CD4-positive, alpha-beta T cell treated with Interleukin-21 for 1 hour (primary cell): ENCODE data around the gene INAVA.
"Not testable (repeated sequence)": the region's sequence is repeated elsewhere in the genome, so short reads cannot be mapped to it uniquely, and the experiment has no call there.

Experiments
- DNase-seq: peaks from one replicate; pipeline ENCODE4 v3.0.0-alpha.2; 2020

Gene INAVA

DNA sequence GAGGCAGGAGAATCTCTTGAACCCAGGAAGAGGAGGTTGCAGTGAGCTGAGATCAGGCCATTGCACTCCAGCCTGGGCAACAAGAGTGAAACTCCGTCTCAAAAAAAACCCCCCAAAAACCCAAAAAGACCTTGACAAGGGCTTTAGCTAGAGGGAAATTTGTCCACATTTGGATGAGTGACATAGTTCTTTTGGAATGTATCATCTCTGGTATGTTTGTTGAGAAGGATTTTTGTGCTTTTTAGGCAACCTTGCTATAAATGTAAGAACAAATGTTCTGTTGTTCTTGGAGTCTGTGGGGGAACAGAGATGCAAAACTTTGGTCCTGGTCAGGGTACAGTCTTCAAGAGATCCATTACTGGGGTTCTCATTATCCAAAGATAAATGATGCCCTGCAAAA lies 28.9 kb downstream of the INAVA start:
- no peak for DNase-seq

DNA sequence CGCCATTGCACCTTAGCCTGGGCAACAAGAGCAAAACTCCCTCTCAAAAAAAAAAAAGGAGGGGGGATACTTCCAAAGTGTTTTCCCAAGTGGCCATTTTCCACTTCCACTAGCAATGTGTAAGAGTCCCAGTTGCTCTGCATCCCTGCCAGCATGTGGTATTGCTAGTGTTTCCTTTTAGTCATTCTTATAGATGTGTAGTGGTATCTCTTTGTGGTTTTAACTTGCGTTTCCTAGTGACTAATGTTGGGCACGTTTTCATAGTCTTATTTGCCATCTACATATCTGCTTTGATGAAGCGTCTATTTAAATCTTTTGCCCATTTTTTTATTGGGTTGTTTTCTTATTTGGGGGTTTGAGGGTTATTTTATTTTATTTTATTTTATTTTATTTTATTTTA lies 31.1 kb downstream of the INAVA start:
- no peak for DNase-seq

DNA sequence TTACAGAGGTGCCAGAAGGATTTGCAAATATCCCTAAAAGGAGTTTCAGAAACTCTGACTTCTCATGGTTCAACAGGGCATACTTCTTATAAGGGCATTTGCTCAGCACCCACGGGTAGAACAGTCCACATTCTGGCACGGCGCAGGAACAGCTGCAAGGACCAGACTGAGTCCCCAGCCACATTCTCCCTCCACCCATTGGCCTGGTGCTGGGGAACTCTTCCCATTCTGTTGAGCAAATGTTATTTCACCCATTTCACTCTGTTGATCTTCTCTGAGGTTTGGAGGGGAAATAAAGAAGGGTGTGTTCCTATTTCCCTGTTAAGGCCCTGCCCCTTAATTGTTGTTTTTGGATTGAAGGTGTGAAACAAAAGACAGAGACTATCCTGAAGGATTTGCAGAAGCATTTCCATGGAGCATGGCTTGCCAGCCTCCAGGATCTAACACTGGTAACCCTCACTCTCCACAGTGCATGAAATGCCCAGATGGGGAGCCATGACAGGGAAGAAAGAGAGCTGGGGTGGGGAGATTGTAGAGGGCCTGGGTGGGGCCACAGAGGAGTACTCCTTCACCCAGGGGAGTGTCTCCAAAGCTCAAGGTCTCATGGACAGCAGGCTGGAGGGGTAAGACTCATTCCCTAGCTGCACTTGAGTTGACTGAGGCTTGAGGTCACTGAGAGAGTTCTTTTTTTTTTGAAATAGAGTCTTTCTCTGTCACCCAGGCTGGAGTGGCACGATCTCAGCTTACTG lies 35.0 kb downstream of the INAVA start:
- no peak for DNase-seq

GRCh38 chr1:200930285-200930684 lies 35.6 kb downstream of the INAVA start:
- not testable (repeated sequence) for DNase-seq

DNA sequence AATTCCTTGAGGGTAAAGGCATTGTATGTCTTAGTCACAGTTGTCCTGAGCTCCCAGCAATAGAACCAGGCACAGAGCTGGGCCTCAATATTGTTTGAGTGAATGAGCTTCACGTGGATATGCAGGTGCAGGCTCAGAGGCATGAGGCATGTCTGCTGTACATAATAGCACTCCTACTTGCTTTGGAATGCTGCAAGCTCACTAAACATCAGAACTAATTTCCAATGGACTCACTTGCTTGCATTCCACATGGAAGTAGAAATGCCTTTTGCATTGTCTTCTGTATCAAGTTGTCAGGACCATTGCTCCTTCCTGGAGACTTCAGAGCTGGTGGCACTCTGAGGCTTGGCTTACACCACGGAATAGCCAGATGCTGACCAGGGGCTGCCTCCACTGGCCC lies 37.1 kb downstream of the INAVA start:
- no peak for DNase-seq

- DNase-seq, result no peak
Observed at GRCh38 chr1:200934676-200935245, 40.1 kb downstream of the INAVA start.

GRCh38 chr1:200935286-200935962 lies 40.7 kb downstream of the INAVA start:
- not testable (repeated sequence) for DNase-seq

GRCh38 chr1:200938955-200939354 lies 44.3 kb downstream of the INAVA start:
- peak; percentile 19 for DNase-seq

DNA sequence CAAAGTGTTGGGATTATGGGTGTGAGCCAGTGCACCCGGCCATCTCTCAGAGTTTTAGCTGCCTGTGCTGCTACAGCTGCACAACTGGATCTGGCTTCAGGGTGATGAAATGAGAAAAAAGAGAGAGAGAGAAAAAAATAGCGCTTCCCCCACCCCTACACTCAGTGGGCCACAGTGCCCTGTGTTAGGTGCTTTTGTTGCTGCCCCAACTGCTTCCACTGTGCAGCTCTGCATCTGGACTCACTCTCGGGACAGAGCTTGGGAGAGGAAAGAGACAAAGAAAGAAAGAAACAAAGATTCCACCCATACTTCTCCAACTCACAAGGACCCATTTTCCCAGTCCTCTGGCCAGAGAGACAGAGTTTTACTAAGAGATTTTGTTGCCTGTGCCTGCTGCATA lies 50.4 kb downstream of the INAVA start:
- DNase-seq, result no peak

DNA sequence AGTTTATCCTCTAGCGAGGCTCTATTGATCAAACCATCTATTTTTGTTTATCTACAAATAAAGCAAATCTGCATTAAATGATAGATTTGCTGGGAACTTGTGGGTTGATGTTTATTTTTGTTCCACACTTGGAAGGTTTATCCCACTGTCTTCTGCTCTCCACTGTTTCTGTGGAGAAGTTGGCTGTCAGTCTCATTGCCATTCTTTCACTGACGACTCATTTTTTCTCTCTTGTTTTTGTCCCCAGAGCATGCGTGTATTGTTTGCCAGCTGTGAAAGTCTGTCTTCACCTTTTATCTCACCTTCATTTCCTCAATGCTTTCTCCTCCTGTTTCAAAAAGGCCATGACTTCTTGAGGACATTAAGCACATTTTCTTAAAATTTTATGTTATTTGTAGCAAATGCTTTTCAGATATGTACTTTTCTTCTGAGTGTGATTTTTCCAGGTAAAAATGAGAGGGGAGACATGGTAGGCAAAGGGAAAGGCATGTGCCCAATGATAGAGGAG lies 52.4 kb downstream of the INAVA start:
- no peak for DNase-seq

DNA sequence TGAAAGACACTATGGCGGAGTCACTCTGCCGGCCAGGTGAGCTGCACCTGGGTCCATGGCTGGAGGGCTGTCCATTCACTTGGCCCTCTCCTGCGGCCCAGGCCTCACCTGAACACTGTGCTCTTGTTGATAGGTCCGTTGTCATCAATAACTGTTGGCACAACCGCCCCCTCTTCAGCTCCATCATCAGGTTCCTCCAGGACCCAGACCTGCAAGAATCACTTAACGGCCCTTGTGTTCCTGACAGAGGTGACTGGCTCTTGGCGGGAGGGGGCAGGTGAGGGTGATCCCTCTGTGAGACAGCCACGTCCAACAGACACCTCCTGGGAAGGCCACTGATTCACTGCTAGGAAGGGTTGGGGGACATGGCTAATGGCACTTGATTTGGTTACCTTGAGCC lies 54.9 kb downstream of the INAVA start:
- DNase-seq, result no peak

DNA sequence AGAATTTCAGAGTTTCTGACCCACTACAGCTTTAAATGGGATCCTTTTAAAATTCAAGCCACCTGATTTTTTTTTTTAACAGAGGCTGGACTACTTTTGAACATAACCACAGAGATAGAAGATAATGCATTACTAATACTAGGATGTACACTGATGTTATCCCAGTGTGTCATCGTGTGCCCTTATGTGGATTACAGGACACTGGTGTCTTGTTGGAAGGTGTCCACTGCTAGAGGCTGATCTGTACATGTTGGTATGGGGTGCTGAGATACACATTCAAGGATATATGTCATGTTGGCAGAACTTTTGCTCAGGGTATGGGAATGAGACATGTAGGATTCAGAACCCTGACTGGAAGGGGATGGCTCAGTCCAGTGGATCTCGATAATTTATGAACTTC lies 56.3 kb downstream of the INAVA start:
- DNase-seq, result no peak

- no peak for DNase-seq
Observed at GRCh38 chr1:200954434-200954833, 59.7 kb downstream of the INAVA start.

GRCh38 chr1:200958597-200958996 lies 63.9 kb downstream of the INAVA start:
- DNase-seq, result no peak

DNA sequence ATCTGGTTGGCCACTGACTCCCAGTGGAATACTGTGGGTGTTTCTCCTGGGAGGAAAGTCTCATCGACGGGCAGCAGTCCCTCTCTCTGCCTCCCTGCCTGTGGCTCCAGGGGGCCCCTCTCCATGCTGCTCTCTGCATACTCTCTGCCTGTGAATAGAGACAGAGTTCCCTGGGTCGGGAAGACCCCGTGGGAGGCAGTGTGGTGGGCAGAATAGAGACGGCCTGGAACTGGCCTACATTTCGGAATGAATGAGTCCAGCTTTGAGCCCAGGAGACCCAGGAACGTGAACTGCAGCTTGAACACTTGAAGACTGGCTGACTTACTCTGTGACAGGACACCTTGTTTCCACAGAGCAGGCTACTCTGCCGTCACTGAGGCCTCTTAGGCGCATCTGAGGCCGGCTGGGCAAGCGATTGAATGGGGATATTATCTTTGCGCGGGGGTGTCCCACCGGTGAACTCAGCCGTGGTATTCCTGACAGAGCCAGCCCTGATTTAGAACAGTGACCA lies 64.8 kb downstream of the INAVA start:
- no peak for DNase-seq

GRCh38 chr1:200960236-200960947 lies 65.7 kb downstream of the INAVA start:
- DNase-seq, result no peak

DNA sequence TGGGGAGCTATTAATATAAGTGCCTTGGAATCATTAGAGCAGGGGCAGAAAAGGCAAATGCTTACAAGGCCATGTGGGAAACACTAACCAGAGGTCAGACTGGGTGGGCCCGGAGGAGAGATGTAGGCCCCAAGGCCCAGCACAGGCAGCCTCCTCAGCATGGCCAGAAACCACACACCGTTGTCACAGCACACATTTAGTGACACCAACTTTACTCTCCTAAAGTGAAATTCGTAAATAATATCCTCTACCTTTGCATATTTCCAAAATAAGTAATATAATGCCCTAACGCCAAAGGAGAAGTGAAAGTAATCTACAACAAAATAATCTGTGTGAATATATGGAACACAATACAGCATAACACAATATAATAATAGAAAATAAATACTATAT lies 66.2 kb downstream of the INAVA start:
- DNase-seq, result no peak

GRCh38 chr1:200962151-200962550 lies 67.5 kb downstream of the INAVA start:
- DNase-seq, result not testable (repeated sequence)

- no peak for DNase-seq
Observed at GRCh38 chr1:200962631-200963030, 67.9 kb downstream of the INAVA start.

DNA sequence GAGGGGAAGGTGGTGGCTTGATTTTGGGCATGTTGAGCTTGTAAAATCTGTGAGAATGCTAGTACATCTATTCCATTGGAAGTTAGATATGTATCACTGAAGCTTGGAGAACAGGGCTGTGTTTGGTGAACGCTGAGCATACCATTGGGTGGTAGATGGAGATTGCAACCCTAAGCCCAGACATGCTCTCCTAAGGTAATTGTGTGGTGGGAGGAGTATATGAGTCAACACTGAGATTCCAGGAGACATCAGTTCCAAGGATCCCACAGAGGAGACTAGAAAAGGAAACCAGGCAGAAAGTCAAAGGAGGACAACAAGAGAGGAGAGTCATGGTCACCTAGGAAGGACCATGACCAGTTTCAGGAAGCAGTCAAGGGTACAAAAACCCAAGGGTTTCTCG lies 68.4 kb downstream of the INAVA start:
- no peak for DNase-seq

DNA sequence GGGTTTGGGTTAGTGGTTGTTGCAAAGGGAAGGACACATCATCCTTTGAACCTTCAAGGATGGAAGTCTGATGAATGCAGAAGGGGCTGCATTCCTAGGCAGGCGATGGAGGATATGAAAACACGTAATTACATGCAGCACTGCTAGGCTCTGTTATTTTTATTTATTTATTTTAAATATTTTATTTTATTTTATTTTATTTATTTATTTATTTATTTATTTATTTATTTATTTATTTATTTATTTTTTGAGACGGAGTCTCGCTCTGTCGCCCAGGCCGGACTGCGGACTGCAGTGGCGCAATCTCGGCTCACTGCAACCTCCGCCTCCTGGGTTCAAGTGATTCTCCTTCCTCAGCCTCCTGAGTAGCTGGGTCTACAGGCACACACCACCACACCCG lies 69.2 kb downstream of the INAVA start:
- not testable (repeated sequence) for DNase-seq
